GM12891 (cell line): ENCODE results near the gene TRRAP.

Source experiments
- DNase-seq: peaks from one replicate; pipeline ENCODE4 v3.0.0; 2011; ENCODE audit warnings: low spot score; ENCODE audit not compliant: insufficient read length
- FAIRE-seq: peaks from 2 replicates; lab custom pipeline; 2011; peaks lifted over from hg19 to GRCh38; lab: Jason Lieb, UNC
- PAX5 ChIP-seq: IDR thresholded peaks from 2 replicates; pipeline ENCODE4 v1.6.1; 2011; ENCODE audit warnings: low read length, moderate library complexity, mild to moderate bottlenecking; ENCODE audit not compliant: insufficient read depth, severe bottlenecking
- POLR2A ChIP-seq: IDR thresholded peaks from 2 replicates; pipeline ENCODE4 v1.6.1; 2011; ENCODE audit warnings: low read depth, low read length, control low read depth
- POLR2AphosphoS5 ChIP-seq: IDR thresholded peaks from 2 replicates; pipeline ENCODE4 v1.6.1; 2011; ENCODE audit warnings: low read depth, low read length, control low read depth
- POU2F2 ChIP-seq: IDR thresholded peaks from 2 replicates; pipeline ENCODE4 v1.6.1; 2011; ENCODE audit warnings: low read depth, mild to moderate bottlenecking, control low read depth, low read length, moderate library complexity
- SPI1 ChIP-seq: IDR thresholded peaks from 2 replicates; pipeline ENCODE4 v1.6.1; 2011; ENCODE audit warnings: low read depth, low read length, control low read depth
- TAF1 ChIP-seq: IDR thresholded peaks from 2 replicates; pipeline ENCODE4 v1.6.1; 2011; ENCODE audit warnings: low read depth, low read length, control low read depth

TRRAP gene

GRCh38 chr7:98874942-98875341, 3.4 kb upstream of the TRRAP start:
- TF ChIP-seq PAX5 (no peak), SPI1 (no peak), POLR2A (no peak), TAF1 (no peak), POLR2AphosphoS5 (no peak), POU2F2 (no peak)
- FAIRE-seq (no peak), DNase-seq (no peak)

DNA sequence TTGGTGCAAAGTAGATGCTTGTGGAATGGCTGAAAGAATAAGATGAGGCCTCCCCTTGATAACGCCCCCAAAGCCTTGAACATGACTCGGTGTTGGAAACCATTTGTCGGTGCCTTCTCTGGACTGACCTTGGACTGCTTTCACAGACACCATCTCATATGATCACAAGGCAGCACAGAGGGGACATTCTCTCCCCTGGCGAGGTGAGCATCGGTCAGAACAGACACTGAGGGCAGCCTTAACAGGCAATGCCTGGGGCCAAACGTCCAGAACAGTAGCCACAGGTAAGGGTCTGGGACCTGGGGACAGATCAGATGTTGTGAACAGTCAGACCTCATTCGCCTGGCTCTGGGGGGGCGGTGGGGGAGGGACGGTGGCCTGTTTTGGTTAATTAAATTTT, 2.8 kb upstream of the TRRAP start:
- TF ChIP-seq PAX5: no peak
- no peak for TF ChIP-seq TAF1
- no peak for TF ChIP-seq POU2F2
- no peak for TF ChIP-seq SPI1
- TF ChIP-seq POLR2A: no peak
- TF ChIP-seq POLR2AphosphoS5: no peak
- no peak for FAIRE-seq

DNA sequence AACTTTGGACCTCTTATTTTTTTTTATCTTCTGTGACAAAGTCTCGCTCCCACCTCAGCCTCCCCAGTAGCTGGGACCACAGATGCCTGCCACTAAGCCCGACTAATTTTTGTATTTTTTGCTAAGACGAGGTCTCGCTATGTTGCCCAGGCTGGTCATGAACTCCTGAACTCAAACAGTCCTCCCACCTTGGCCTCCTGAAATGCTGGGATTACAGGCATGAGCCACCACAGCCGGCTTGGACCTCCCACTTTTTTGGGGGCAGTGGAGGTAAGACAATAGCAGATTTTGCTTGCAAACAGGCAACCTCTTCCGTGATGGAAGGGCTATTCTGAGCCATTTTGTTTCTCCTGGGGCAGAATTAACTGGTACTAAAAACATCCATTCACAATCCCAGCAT, 1.2 kb upstream of the TRRAP start:
- DNase-seq (no peak), FAIRE-seq (no peak)
- TF ChIP-seq POLR2A: no peak
- TF ChIP-seq POU2F2: no peak
- no peak for TF ChIP-seq TAF1
- no peak for TF ChIP-seq PAX5
- no peak for TF ChIP-seq SPI1
- no peak for TF ChIP-seq POLR2AphosphoS5

More for the DNA sequence above, 2.8 kb upstream of the TRRAP start:
- no peak for DNase-seq

GRCh38 chr7:98877692-98878364, 504 bp upstream of the TRRAP start:
- no peak for FAIRE-seq
- DNase-seq: no peak
- TF ChIP-seq POLR2AphosphoS5 (no peak), TAF1 (no peak), PAX5 (no peak), POU2F2 (no peak), SPI1 (no peak), POLR2A (no peak)

- FAIRE-seq: peak; percentile 90
- TF ChIP-seq TAF1 (no peak), POLR2AphosphoS5 (no peak), POLR2A (no peak), PAX5 (no peak), SPI1 (no peak), POU2F2 (no peak)
Measured at GRCh38 chr7:98879198-98879978, 1.1 kb downstream of the TRRAP start.

GRCh38 chr7:98879979-98880315, 1.6 kb downstream of the TRRAP start:
- DNase-seq (no peak), FAIRE-seq (no peak)
- no peak for TF ChIP-seq TAF1
- TF ChIP-seq POLR2AphosphoS5: no peak
- TF ChIP-seq SPI1: no peak
- TF ChIP-seq POU2F2: no peak
- no peak for TF ChIP-seq PAX5
- no peak for TF ChIP-seq POLR2A

More at GRCh38 chr7:98879198-98879978, 1.1 kb downstream of the TRRAP start:
- DNase-seq: peak; percentile 50

- FAIRE-seq (no peak), DNase-seq (no peak)
- TF ChIP-seq SPI1 (no peak), POLR2AphosphoS5 (no peak), POLR2A (no peak), POU2F2 (no peak), TAF1 (no peak), PAX5 (no peak)
Measured at GRCh38 chr7:98880485-98880884, 2.2 kb downstream of the TRRAP start.

GRCh38 chr7:98881561-98882315, 3.4 kb downstream of the TRRAP start:
- no peak for FAIRE-seq
- DNase-seq: no peak
- TF ChIP-seq PAX5: no peak
- TF ChIP-seq POLR2A: no peak
- TF ChIP-seq POLR2AphosphoS5: no peak
- no peak for TF ChIP-seq TAF1
- TF ChIP-seq POU2F2: no peak
- no peak for TF ChIP-seq SPI1

GRCh38 chr7:98884416-98884815, 6.1 kb downstream of the TRRAP start:
- TF ChIP-seq POU2F2 (no peak), POLR2A (no peak), PAX5 (no peak), POLR2AphosphoS5 (no peak), TAF1 (no peak), SPI1 (no peak)
- FAIRE-seq (no peak), DNase-seq (no peak)

- DNase-seq: no peak
- FAIRE-seq: no peak
- TF ChIP-seq PAX5: no peak
- no peak for TF ChIP-seq POLR2A
- TF ChIP-seq TAF1: no peak
- no peak for TF ChIP-seq POU2F2
- TF ChIP-seq POLR2AphosphoS5: no peak
- no peak for TF ChIP-seq SPI1
Measured at GRCh38 chr7:98887038-98887437, 8.7 kb downstream of the TRRAP start.
